Epithelial cell of prostate (primary cell): ENCODE results near the gene EEF1AKMT2.
"Not testable (repeated sequence)": the region's sequence is repeated elsewhere in the genome, so short reads cannot be mapped to it uniquely, and the experiment has no call there.

Source experiments
- DNase-seq: peaks from one replicate; pipeline ENCODE4 v3.0.0-alpha.2; 2011; ENCODE audit warnings: low read depth, low spot score
- H3K27ac ChIP-seq: fragments of 450-650 bp; 2 replicates; pipeline ENCODE4 v1.5.1; 2017; ENCODE audit warnings: mild to moderate bottlenecking

Gene EEF1AKMT2

GRCh38 chr10:124791547-124792348, at the start of gene EEF1AKMT2:
TSS of gene EEF1AKMT2 (minus strand) at chr10:124791887. CDS start at chr10:124791833, 54 bp downstream.
- H3K27ac ChIP-seq = peak within 1 kb of the TSS; percentile 55
- DNase-seq = peak; percentile 18

- DNase-seq = no peak
- H3K27ac ChIP-seq = no peak overlapping the region
These were observed 46.0 kb upstream of the EEF1AKMT2 start for GRCh38 chr10:124837687-124838086.

- H3K27ac ChIP-seq = no peak overlapping the region
- DNase-seq = no peak
These were observed 39.4 kb upstream of the EEF1AKMT2 start for GRCh38 chr10:124831116-124831515.

- no peak for DNase-seq
These were observed 38.8 kb upstream of the EEF1AKMT2 start for GRCh38 chr10:124830445-124830844.

GRCh38 chr10:124829447-124830115, 37.9 kb upstream of the EEF1AKMT2 start:
- no peak for DNase-seq
- no peak overlapping the region for H3K27ac ChIP-seq

More at GRCh38 chr10:124830445-124830844, 38.8 kb upstream of the EEF1AKMT2 start:
- no peak overlapping the region for H3K27ac ChIP-seq

- H3K27ac ChIP-seq = no peak overlapping the region
- no peak for DNase-seq
These were observed 35.8 kb upstream of the EEF1AKMT2 start for GRCh38 chr10:124827474-124827873.

GRCh38 chr10:124826262-124826661, 34.6 kb upstream of the EEF1AKMT2 start:
- H3K27ac ChIP-seq = no peak overlapping the region
- DNase-seq = no peak

- H3K27ac ChIP-seq = no peak overlapping the region
- DNase-seq = no peak
These were observed 34.0 kb upstream of the EEF1AKMT2 start for GRCh38 chr10:124825702-124826101.

GRCh38 chr10:124824932-124825331, 33.2 kb upstream of the EEF1AKMT2 start:
- not testable (repeated sequence) for H3K27ac ChIP-seq, DNase-seq

- no peak overlapping the region for H3K27ac ChIP-seq
- DNase-seq = no peak
These were observed 32.8 kb upstream of the EEF1AKMT2 start for GRCh38 chr10:124824507-124824906.

- H3K27ac ChIP-seq = no peak overlapping the region
- DNase-seq = no peak
These were observed 29.8 kb upstream of the EEF1AKMT2 start for GRCh38 chr10:124821520-124821919.

GRCh38 chr10:124820121-124820520, 28.4 kb upstream of the EEF1AKMT2 start:
- H3K27ac ChIP-seq = no peak overlapping the region
- DNase-seq = no peak

GRCh38 chr10:124802313-124802675, 10.6 kb upstream of the EEF1AKMT2 start:
- no peak for DNase-seq

GRCh38 chr10:124799211-124799610, 7.5 kb upstream of the EEF1AKMT2 start:
- no peak overlapping the region for H3K27ac ChIP-seq
- DNase-seq = no peak

More at GRCh38 chr10:124802313-124802675, 10.6 kb upstream of the EEF1AKMT2 start:
- H3K27ac ChIP-seq = peak overlapping the region; percentile 35

- no peak for DNase-seq
- no peak overlapping the region for H3K27ac ChIP-seq
These were observed 7.1 kb upstream of the EEF1AKMT2 start for GRCh38 chr10:124798781-124799180.

GRCh38 chr10:124798364-124798763, 6.7 kb upstream of the EEF1AKMT2 start:
- no peak for DNase-seq
- H3K27ac ChIP-seq = no peak overlapping the region

- H3K27ac ChIP-seq = no peak overlapping the region
- no peak for DNase-seq
These were observed 1.3 kb upstream of the EEF1AKMT2 start for GRCh38 chr10:124792998-124793352.

- H3K27ac ChIP-seq, DNase-seq: not testable (repeated sequence)
These were observed 8.8 kb downstream of the EEF1AKMT2 start for GRCh38 chr10:124782900-124783299.

- no peak overlapping the region for H3K27ac ChIP-seq
- DNase-seq = no peak
These were observed 22.9 kb downstream of the EEF1AKMT2 start for GRCh38 chr10:124768791-124769190.

GRCh38 chr10:124765256-124765655, 26.4 kb downstream of the EEF1AKMT2 start:
- H3K27ac ChIP-seq = no peak overlapping the region
- no peak for DNase-seq

GRCh38 chr10:124763267-124763666, 28.4 kb downstream of the EEF1AKMT2 start:
- H3K27ac ChIP-seq = no peak overlapping the region
- DNase-seq = no peak

- no peak for DNase-seq
- H3K27ac ChIP-seq = no peak overlapping the region
These were observed 29.4 kb downstream of the EEF1AKMT2 start for GRCh38 chr10:124762281-124762680.
